ENCODE results near the gene TMEM244. TPM values are rescaled to one million over a fixed set of nuclear protein-coding genes. Genes with fewer than 3 reads are reported as not detected.

The TMEM244 gene
- total RNA-seq, 4 donors from 2014 or later: not detected

DNA sequence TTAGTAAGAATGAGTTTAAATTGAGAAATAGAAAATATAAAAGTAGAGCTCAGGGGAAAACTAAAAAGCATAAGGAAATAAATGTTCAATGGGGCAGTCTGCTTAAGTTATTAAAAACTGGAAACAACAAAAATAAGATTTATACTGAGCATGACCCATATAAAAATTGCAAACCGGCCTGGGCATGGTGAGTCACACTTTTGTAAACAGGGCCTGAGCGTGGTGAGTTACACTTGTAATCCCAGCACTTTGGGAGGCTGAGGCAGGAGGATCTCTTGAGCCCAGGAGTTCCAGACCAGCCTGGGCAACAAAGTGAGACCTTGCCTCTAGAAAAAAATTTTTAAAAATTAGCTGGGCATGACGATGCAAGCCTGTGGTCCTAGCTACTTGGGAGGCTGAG is 74.6 kb downstream of the TMEM244 start:
- Histone ChIP-seq H3K4me3 (no peak overlapping the region), H3K9me3 (no peaks in the 10 kb centered on the region), H3K4me1 (no peaks in the 10 kb centered on the region), H3K36me3 (no peaks in the 10 kb centered on the region), H3K27ac (no peak overlapping the region), H3K27me3 (no peaks in the 10 kb centered on the region)
- no peak for TF ChIP-seq POLR2A (IDR thresholded peaks at IDR 0.05)
- TF ChIP-seq, protein P1, sequence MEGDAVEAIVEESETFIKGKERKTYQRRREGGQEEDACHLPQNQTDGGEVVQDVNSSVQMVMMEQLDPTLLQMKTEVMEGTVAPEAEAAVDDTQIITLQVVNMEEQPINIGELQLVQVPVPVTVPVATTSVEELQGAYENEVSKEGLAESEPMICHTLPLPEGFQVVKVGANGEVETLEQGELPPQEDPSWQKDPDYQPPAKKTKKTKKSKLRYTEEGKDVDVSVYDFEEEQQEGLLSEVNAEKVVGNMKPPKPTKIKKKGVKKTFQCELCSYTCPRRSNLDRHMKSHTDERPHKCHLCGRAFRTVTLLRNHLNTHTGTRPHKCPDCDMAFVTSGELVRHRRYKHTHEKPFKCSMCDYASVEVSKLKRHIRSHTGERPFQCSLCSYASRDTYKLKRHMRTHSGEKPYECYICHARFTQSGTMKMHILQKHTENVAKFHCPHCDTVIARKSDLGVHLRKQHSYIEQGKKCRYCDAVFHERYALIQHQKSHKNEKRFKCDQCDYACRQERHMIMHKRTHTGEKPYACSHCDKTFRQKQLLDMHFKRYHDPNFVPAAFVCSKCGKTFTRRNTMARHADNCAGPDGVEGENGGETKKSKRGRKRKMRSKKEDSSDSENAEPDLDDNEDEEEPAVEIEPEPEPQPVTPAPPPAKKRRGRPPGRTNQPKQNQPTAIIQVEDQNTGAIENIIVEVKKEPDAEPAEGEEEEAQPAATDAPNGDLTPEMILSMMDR (IDR thresholded peaks at IDR 0.05): no peak
- DNase-seq: no peak
- intact Hi-C loops (cut with DNase I; ENCODE audit: low total_unique reads): no loop called here

DNA sequence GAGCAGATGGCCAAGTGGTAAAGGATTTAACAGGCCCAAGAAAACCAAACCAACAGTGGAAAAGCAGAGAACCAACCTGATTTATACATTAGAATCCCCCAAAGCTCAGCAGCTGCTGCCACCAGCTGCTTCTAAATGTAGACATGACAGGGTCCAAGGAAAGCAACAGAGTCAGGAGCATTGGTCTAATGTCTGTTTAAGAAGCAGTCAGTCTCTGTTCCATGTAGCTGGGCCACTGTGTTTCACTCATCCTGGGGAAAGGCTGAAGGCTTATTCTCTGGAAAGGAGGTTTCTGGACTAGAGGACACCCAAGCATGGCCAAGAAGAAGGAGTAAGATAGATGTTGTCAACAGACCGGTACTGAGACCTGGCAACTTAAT is 75.4 kb downstream of the TMEM244 start:
- Histone ChIP-seq H3K27me3 (no peaks in the 10 kb centered on the region), H3K9me3 (no peaks in the 10 kb centered on the region), H3K27ac (no peak overlapping the region), H3K4me1 (no peaks in the 10 kb centered on the region), H3K36me3 (no peaks in the 10 kb centered on the region), H3K4me3 (no peak overlapping the region)
- DNase-seq: no peak
- intact Hi-C loops (cut with DNase I; ENCODE audit: low total_unique reads): no loop called here
- TF ChIP-seq, protein P1 (IDR thresholded peaks at IDR 0.05): no peak

DNA sequence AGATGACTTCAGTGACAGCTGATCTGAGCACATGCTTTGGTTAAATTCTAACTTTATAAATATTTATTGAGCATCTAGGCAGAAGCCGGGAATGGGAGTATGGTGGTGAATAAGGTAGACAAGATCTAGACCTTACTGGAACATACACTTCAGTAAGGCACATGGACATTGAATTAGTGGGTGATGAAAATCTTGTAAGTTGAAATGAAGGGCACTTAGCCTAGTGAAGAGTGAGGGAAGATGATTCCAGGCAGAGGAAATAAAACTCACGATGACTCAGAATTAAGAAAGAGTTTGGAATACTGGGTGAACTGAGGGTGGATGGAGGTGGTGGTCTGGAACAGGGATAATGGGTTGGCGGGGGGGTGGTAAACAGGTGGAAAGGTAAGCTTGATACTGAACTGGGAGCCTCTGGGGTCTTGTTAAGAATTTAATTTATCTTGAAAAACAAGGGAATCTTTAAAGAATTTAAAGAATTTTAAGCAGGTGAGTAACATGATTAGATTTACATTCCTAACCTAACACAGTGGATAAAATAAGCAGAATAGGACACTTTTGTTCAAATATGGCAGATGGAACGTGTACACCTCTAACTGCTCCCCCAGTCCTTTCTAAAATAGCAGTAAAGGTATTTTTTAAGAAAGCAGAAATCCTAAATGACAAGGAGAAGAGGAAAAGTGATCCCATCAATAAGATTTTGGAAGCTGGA is 75.9 kb downstream of the TMEM244 start:
- intact Hi-C loops (cut with DNase I; ENCODE audit: low total_unique reads): no loop called here
- no peaks in the 10 kb centered on the region for H3K9me3 ChIP-seq
- TF ChIP-seq POLR2A (IDR thresholded peaks at IDR 0.05): no peak
- TF ChIP-seq, protein P1 (IDR thresholded peaks at IDR 0.05): no peak

More for the DNA sequence above, 75.9 kb downstream of the TMEM244 start:
- H3K27ac ChIP-seq: no peak overlapping the region
- H3K27me3 ChIP-seq: no peaks in the 10 kb centered on the region
- no peak overlapping the region for H3K4me3 ChIP-seq
- no peaks in the 10 kb centered on the region for H3K36me3 ChIP-seq
- DNase-seq: no peak
- no peaks in the 10 kb centered on the region for H3K4me1 ChIP-seq

Small RNA genes within 50 kb of the gene (small RNA-seq; reads per million reads assigned to genes)
- gene AL451046.2: not detected

Other genes starting within 250 kb of the TMEM244 start
- gene ARHGAP18, start 151.1 kb downstream of the TMEM244 start, total RNA-seq: 10 to 100 TPM in 3 of 4 donors, 1 to 10 TPM in 1; 6.3 to 36.7 (median 15.4) TPM
- gene L3MBTL3, start 157.3 kb upstream of the TMEM244 start, total RNA-seq: 10 to 100 TPM in 3 of 4 donors, 1 to 10 TPM in 1; 3.1 to 21.3 (median 16.1) TPM